Endothelial cell of hepatic sinusoid (primary cell): Measurements from ENCODE around the gene OR6C70.

Source experiments
- in situ Hi-C: cut with HindIII; loops from 2 replicates; pipeline ENCODE4 v1.10.0; 2017; ENCODE audit warnings: low sequenced_read_pairs

OR6C70 gene

DNA sequence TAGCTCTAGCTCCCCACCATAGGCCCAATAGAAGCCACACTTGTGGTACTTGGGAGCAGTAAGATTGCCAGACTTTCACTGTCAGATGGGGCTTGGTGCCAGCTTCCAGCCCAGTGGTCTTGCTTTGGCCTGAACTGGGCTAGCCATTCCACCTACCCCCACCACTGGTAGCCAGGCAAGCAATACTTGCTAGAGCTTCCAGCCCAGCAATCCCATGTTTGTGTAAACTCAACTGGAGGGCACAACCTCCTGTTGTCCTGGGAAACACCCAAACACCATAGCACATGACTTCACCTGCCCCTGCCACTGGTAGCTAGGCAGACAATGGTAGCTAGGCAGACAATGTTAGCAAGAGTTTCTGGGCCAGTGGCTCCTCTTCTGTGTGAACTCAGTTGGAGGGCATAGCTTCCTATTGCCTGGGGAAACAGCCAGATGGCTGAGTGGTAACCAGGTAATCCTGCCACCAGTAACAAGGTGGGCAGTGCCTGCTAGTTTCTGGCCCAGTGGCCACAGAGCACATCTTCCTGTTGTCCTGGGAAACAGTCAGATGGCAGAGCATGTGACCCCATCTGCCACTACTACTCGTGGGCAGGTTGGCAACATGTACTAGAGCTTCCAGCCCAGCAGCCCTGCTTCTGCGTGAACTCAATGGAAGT is 49.5 kb downstream of the OR6C70 start:
- in situ Hi-C loops, result no loop called here
